Activated CD4-positive, alpha-beta T cell treated with anti-CD3 and anti-CD28 coated beads, Interleukin-2, Interleukin-6, amounts not matched to agents 100 ng/mL and 50 ng/mL, durations not matched to agents 16 hours and 8 hours (primary cell): ENCODE results near the gene OR1J2.

Experiments used
- DNase-seq: peaks from one replicate; pipeline ENCODE4 v3.0.0-alpha.2; 2020

Gene OR1J2

DNA sequence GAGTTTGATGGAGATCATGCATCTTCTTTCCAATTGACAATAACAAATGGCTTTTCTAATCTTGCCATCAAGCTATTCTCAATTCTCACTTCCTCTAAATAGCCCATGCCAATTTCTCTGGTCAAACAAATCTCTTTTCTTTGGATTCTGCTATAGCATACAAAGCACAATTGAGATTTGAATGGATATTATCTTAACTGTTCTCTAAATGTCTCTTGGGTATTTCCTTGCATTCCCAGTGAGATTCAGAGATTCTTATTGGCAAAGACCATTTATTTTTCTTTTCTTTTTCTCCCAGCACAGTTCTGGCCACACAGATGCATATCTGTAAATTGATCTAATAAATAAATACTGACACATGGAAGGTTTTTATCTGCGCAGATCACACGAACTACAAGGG lies 42.2 kb downstream of the OR1J2 start, which contains the start of gene OR1N2:
OR1N2 (plus strand) TSS at position 301 of the 400 bp plus-strand sequence. CDS start 100 bp downstream, outside the sequence.
- no peak for DNase-seq
